GM12892 (cell line): Measurements from ENCODE around the gene KIF17.

Experiments used
- POLR2A ChIP-seq: IDR thresholded peaks from 2 replicates; pipeline ENCODE4 v1.6.1; 2011; ENCODE audit warnings: low read depth, low read length, control low read depth
- TAF1 ChIP-seq: IDR thresholded peaks from 2 replicates; pipeline ENCODE4 v1.6.1; 2011; ENCODE audit warnings: low read depth, mild to moderate bottlenecking, control low read depth, low read length, borderline replicate concordance

DNA sequence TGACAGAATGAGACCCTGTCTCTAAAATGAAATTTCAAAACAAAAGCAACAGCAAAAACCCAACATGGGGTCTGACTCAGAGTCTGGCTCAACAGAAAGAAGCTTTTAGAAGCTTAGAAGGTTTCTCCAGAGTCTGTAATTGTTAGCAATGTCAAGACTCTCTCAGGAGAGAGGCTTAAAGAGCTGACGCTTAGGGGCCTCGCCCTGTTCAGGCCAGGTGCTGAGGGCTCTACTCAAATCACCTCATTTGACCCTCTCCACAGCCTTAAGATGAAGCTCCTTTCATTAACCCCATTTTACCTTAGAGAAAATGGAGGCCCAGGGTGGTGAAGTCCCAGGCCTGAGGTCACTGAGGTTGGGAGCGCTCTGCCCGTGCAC lies 5.3 kb upstream of the KIF17 start:
- TF ChIP-seq POLR2A (no peak), TAF1 (no peak)
